NCI-H2227 treated with DMSO at 0.1 percent for 48 hours (cell line): ENCODE data around the gene TGIF2.
"Not testable (repeated sequence)": the region's sequence is repeated elsewhere in the genome, so short reads cannot be mapped to it uniquely, and the experiment has no call there.

Experiments
- DNase-seq: peaks from one replicate; lab custom pipeline; 2025; lab: John Stamatoyannopoulos, UW

The TGIF2 gene

GRCh38 chr20:36614781-36615557 lies 41.6 kb downstream of the TGIF2 start:
- no peak for DNase-seq

DNA sequence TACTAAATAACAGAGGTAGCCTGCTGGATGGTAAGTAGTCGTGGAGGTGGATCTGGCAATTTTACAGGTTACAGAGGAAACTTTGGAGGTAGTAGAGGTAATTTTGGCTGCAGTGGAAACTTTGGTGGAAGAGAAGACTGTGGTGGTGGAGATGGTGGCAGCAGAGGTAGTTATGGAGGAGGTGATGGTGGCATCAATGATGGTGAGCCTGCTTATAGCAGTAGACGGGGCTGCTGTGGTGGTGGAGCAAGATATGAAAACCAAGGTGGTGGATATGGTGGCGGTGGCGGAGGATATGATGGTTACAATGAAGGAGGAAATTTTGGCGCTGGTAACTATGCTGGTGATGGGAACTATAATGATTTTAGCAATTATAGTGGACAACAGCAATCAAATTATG lies 47.5 kb downstream of the TGIF2 start:
- no peak for DNase-seq

DNA sequence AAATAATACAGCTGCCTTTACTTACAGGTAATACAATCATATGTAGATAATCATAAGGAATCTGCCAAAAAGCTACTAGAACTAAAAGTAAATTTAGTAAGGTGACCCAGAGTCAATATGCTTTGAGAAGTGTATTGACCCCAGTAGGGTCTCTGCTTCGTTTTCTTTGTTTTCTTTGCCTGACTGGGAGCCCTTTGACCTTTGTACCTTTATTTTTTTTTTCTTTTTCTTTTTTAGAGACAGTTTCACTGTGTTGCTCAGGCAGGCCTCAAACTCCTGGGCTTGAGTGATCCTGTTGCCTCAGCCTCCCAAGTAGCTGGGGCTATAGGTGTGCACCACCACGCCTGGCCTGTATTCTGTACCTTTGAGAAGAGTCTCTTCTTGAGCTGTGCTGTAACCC lies 50.0 kb downstream of the TGIF2 start:
- DNase-seq: no peak

DNA sequence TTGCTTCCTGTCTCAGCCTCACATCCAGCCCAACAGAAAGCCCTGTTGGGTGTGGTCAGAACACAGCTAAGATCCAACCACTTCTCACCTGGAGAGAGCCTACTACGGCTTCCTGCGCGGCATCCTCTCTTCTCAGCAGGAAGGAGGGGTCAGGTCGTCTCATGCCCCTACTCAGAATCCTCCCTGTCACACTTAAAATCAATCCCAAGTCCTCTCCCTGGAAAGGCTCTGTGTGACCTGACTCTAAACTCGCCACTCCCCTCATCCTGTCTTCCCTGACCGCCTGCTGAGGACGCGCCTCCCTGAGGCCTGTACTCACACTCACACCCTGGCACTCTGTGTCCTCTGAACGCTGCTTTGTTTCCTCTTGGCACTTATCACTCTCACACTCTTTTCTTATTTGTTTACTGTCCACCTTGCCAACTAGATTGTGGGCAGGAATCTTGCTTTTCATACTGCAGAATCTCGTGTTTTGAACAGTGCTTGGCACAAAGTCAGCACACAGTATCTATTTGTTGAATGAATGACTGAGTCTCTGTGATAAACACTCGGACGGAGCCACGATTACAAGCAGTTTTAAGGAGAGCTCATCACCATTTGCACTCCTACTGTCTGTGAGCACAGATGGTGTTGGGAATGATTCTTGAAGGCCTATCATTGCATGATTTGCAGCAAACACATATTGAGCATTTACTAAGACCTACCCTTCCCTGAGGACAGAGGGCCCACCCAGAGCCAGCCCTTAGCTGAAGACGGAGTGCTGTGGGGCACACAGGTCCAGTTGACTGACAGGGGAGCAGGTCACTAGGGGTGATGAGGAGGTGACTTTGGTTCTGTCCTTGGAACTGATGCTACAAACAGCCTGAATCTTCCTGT lies 50.9 kb downstream of the TGIF2 start:
- peak; percentile 16 for DNase-seq

DNA sequence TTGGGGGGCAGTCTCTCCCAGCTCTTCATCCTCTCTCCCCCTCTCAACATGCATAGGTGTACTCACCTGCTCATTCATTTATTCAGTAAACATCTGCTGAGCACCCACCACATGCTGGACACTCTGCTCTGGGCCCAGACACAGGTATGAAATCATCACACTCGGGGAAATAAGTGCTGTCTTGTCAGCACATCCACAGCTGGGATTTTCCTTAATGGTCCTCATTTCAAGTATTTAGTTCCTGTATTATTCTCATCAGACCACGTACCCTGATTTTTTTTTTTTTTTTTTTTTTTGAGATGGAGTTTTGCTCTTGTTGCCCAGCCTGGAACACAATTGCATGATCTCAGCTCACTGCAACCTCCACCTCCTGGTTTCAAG lies 51.5 kb downstream of the TGIF2 start:
- DNase-seq: no peak

GRCh38 chr20:36628076-36628475 lies 54.7 kb downstream of the TGIF2 start:
- DNase-seq: no peak

- DNase-seq: no peak
These were observed 56.6 kb downstream of the TGIF2 start for GRCh38 chr20:36629719-36630681.

GRCh38 chr20:36631646-36632045 lies 58.2 kb downstream of the TGIF2 start:
- DNase-seq: no peak

GRCh38 chr20:36632147-36632486 lies 58.7 kb downstream of the TGIF2 start:
- no peak for DNase-seq

GRCh38 chr20:36632487-36633284 lies 59.3 kb downstream of the TGIF2 start:
- no peak for DNase-seq

GRCh38 chr20:36633285-36633772 lies 59.9 kb downstream of the TGIF2 start:
- DNase-seq: no peak

- no peak for DNase-seq
These were observed 60.9 kb downstream of the TGIF2 start for GRCh38 chr20:36634342-36634741.

GRCh38 chr20:36638876-36639400 lies 65.5 kb downstream of the TGIF2 start:
- DNase-seq: not testable (repeated sequence)

GRCh38 chr20:36641506-36641843 lies 68.1 kb downstream of the TGIF2 start:
- no peak for DNase-seq

DNA sequence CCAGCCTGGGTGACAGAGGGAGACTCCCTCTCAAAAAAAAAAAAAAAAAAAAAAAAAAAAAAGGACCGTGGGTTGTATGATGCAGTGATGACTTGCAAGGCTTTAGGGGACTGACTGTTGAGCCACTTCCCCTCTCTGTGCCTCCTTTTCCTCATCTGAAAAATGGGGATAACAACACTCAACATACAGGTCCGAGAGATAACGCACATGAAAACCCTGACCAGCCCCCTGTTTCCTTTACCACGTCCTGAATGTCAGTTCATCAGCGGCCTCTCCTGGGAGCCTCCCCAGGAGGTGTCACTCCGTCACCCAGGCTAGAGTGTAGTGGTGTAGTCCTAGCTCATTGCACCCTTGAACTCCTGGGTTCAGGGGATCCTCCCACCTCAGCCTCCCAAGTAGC lies 68.7 kb downstream of the TGIF2 start:
- DNase-seq: no peak
